HAP-1 (cell line): ENCODE measurements around the gene PANK4.

Experiments used
- DNase-seq, 2 experiments: peaks; one replicate each; pipeline ENCODE4 v3.0.0-alpha.2; 2016 to 2020; ENCODE audit warnings: low spot score in 2 of 2
- H3K27me3 ChIP-seq: fragments of 250-450 bp; sonication (Bioruptor Pico); 2 replicates; pipeline ENCODE4 v1.5.1; 2020; ENCODE audit warnings: low read depth, mild to moderate bottlenecking, moderate library complexity
- H3K36me3 ChIP-seq: fragments of 250-450 bp; sonication (Bioruptor Pico); replicated peaks from 2 replicates; pipeline ENCODE4 v1.5.1; 2020; ENCODE audit warnings: mild to moderate bottlenecking
- H3K4me1 ChIP-seq: fragments of 250-450 bp; sonication (Bioruptor Pico); 2 replicates; pipeline ENCODE4 v1.5.1; 2020; ENCODE audit warnings: mild to moderate bottlenecking
- H3K4me3 ChIP-seq: fragments of 250-450 bp; sonication (Bioruptor Pico); 2 replicates; pipeline ENCODE4 v1.5.1; 2020; ENCODE audit warnings: mild to moderate bottlenecking, moderate library complexity
- H3K9me3 ChIP-seq: fragments of 250-450 bp; sonication (Bioruptor Pico); 2 replicates; pipeline ENCODE4 v1.5.1; 2020; ENCODE audit warnings: mild to moderate bottlenecking, moderate library complexity
- in situ Hi-C: fragments of 300-500 bp; cut with MboI; formaldehyde crosslinking; loops from 3 replicates; pipeline ENCODE4 v1.14.3; 2020; ENCODE audit warnings: low sequenced_read_pairs, inconsistent platforms, mixed read lengths

Gene PANK4

GRCh38 chr1:2503554-2504224 lies 22.7 kb downstream of the PANK4 start:
- DNase-seq: no peak
- Histone ChIP-seq H3K36me3 (peaks cover 4% of the 10 kb centered on the region), H3K9me3 (no peaks in the 10 kb centered on the region), H3K27me3 (peaks cover 7% of the 10 kb centered on the region), H3K4me1 (no peaks in the 10 kb centered on the region), H3K4me3 (no peak overlapping the region)
- in situ Hi-C loops: no loop called here

- Histone ChIP-seq H3K36me3 (peaks cover 1% of the 10 kb centered on the region), H3K4me3 (no peak overlapping the region), H3K9me3 (no peaks in the 10 kb centered on the region), H3K27me3 (peaks cover 7% of the 10 kb centered on the region), H3K4me1 (no peaks in the 10 kb centered on the region)
- in situ Hi-C loops: no loop called here
- DNase-seq: no peak
Observed at GRCh38 chr1:2502661-2503553, 23.5 kb downstream of the PANK4 start.

GRCh38 chr1:2502210-2502609 lies 24.2 kb downstream of the PANK4 start:
- Histone ChIP-seq H3K27me3 (peaks cover 7% of the 10 kb centered on the region), H3K9me3 (no peaks in the 10 kb centered on the region), H3K36me3 (no peaks in the 10 kb centered on the region), H3K4me3 (no peak overlapping the region), H3K4me1 (no peaks in the 10 kb centered on the region)
- in situ Hi-C loops: no loop called here
- no peak for DNase-seq

GRCh38 chr1:2501820-2502119 lies 24.6 kb downstream of the PANK4 start:
- Histone ChIP-seq H3K4me1 (no peaks in the 10 kb centered on the region), H3K36me3 (no peaks in the 10 kb centered on the region), H3K9me3 (no peaks in the 10 kb centered on the region), H3K4me3 (no peak overlapping the region), H3K27me3 (peaks cover 7% of the 10 kb centered on the region)
- DNase-seq: no peak
- in situ Hi-C loops: no loop called here

GRCh38 chr1:2501041-2501819 lies 25.2 kb downstream of the PANK4 start:
- no peaks in the 10 kb centered on the region for H3K9me3 ChIP-seq
- H3K4me3 ChIP-seq: no peak overlapping the region
- no peak for DNase-seq
- no peaks in the 10 kb centered on the region for H3K36me3 ChIP-seq
- no peaks in the 10 kb centered on the region for H3K4me1 ChIP-seq
- H3K27me3 ChIP-seq: peaks cover 7% of the 10 kb centered on the region
- in situ Hi-C loops: no loop called here

GRCh38 chr1:2499986-2500596 lies 26.3 kb downstream of the PANK4 start:
- no peak for DNase-seq
- Histone ChIP-seq H3K27me3 (peaks cover 7% of the 10 kb centered on the region), H3K36me3 (no peaks in the 10 kb centered on the region), H3K4me1 (no peaks in the 10 kb centered on the region), H3K4me3 (no peak overlapping the region), H3K9me3 (no peaks in the 10 kb centered on the region)
- in situ Hi-C loops: no loop called here

GRCh38 chr1:2499260-2499659 lies 27.1 kb downstream of the PANK4 start:
- Histone ChIP-seq H3K4me3 (no peak overlapping the region), H3K27me3 (peaks cover 7% of the 10 kb centered on the region), H3K36me3 (no peaks in the 10 kb centered on the region), H3K4me1 (no peaks in the 10 kb centered on the region), H3K9me3 (no peaks in the 10 kb centered on the region)
- no peak for DNase-seq
- in situ Hi-C loops: no loop called here

- H3K27me3 ChIP-seq: peaks cover 7% of the 10 kb centered on the region
- H3K4me1 ChIP-seq: no peaks in the 10 kb centered on the region
- in situ Hi-C loops: no loop called here
- no peaks in the 10 kb centered on the region for H3K9me3 ChIP-seq
- H3K4me3 ChIP-seq: no peak overlapping the region
- H3K36me3 ChIP-seq: no peaks in the 10 kb centered on the region
- DNase-seq: no peak
Observed at GRCh38 chr1:2498648-2499047, 27.7 kb downstream of the PANK4 start.

- H3K4me1 ChIP-seq: no peaks in the 10 kb centered on the region
- no peak for DNase-seq
- in situ Hi-C loops: no loop called here
- no peak overlapping the region for H3K4me3 ChIP-seq
- H3K36me3 ChIP-seq: no peaks in the 10 kb centered on the region
- H3K27me3 ChIP-seq: peaks cover 3% of the 10 kb centered on the region
- no peaks in the 10 kb centered on the region for H3K9me3 ChIP-seq
Observed at GRCh38 chr1:2497891-2498290, 28.5 kb downstream of the PANK4 start.

- Histone ChIP-seq H3K4me1 (no peaks in the 10 kb centered on the region), H3K9me3 (no peaks in the 10 kb centered on the region), H3K27me3 (peaks cover 8% of the 10 kb centered on the region), H3K4me3 (no peak overlapping the region), H3K36me3 (no peaks in the 10 kb centered on the region)
- no peak for DNase-seq
- in situ Hi-C loops: no loop called here
Observed at GRCh38 chr1:2496746-2497145, 29.6 kb downstream of the PANK4 start.

GRCh38 chr1:2496087-2496622 lies 30.2 kb downstream of the PANK4 start:
- no peaks in the 10 kb centered on the region for H3K36me3 ChIP-seq
- in situ Hi-C loops: no loop called here
- no peaks in the 10 kb centered on the region for H3K4me1 ChIP-seq
- H3K4me3 ChIP-seq: no peak overlapping the region
- H3K9me3 ChIP-seq: no peaks in the 10 kb centered on the region
- DNase-seq: no peak
- H3K27me3 ChIP-seq: peaks cover 11% of the 10 kb centered on the region

- in situ Hi-C loops: no loop called here
- Histone ChIP-seq H3K36me3 (no peaks in the 10 kb centered on the region), H3K27me3 (peaks cover 14% of the 10 kb centered on the region), H3K4me1 (no peaks in the 10 kb centered on the region), H3K9me3 (no peaks in the 10 kb centered on the region), H3K4me3 (no peak overlapping the region)
- no peak for DNase-seq
Observed at GRCh38 chr1:2495546-2495945, 30.9 kb downstream of the PANK4 start.

- no peaks in the 10 kb centered on the region for H3K4me1 ChIP-seq
- H3K36me3 ChIP-seq: no peaks in the 10 kb centered on the region
- no peak for DNase-seq
- peaks cover 17% of the 10 kb centered on the region for H3K27me3 ChIP-seq
- in situ Hi-C loops: no loop called here
- H3K4me3 ChIP-seq: no peak overlapping the region
- H3K9me3 ChIP-seq: no peaks in the 10 kb centered on the region
Observed at GRCh38 chr1:2495026-2495425, 31.4 kb downstream of the PANK4 start.
